H1 (cell line): Measurements from ENCODE around the gene JPT1. TPM values are rescaled to one million over a fixed set of nuclear protein-coding genes. Genes with fewer than 3 reads are reported as not detected.
"Not testable (repeated sequence)": the region's sequence is repeated elsewhere in the genome, so short reads cannot be mapped to it uniquely, and the experiment has no call there.

ENCODE experiments used
- CTCF ChIA-PET: fragments of 300-600 bp; sonication (Branson Sonifier 250); formaldehyde crosslinking; loops from one replicate; lab custom pipeline; 2021; ENCODE audit not compliant: partially characterized antibody; lab: Charles Lee
- POLR2A ChIA-PET: fragments of 300-600 bp; sonication (Branson Sonifier 250); formaldehyde crosslinking; loops from one replicate; lab custom pipeline; 2021; ENCODE audit warnings: inconsistent platforms; ENCODE audit not compliant: partially characterized antibody; lab: Charles Lee
- DNase-seq, 2 experiments: peaks; one replicate each; pipeline versions ENCODE4 v3.0.0 to v3.0.0-alpha.2; 2010 to 2022; ENCODE audit warnings: low spot score in 2 of 2, low read depth in 1 of 2, mixed read lengths in 1 of 2
- FAIRE-seq: peaks from 2 replicates; lab custom pipeline; 2011; peaks lifted over from hg19 to GRCh38; lab: Jason Lieb, UNC
- H2AFZ ChIP-seq: 2 replicates; pipeline ENCODE4 v1.8.1; 2012; ENCODE audit warnings: low read length, inconsistent platforms
- H2AK5ac ChIP-seq: 2 replicates; pipeline ENCODE4 v1.6.1; 2013; ENCODE audit warnings: low read depth, low read length
- H2BK120ac ChIP-seq: replicated peaks from 2 replicates; pipeline ENCODE3; 2013; ENCODE audit warnings: low read depth, low read length, inconsistent platforms
- H2BK12ac ChIP-seq: 2 replicates; pipeline ENCODE4 v1.6.1; 2013; ENCODE audit warnings: low read depth, low read length
- H2BK15ac ChIP-seq: 2 replicates; pipeline ENCODE4 v1.6.1; 2013; ENCODE audit warnings: low read length
- H2BK20ac ChIP-seq: 2 replicates; pipeline ENCODE4 v1.6.1; 2013; ENCODE audit warnings: low read length
- H2BK5ac ChIP-seq: 2 replicates; pipeline ENCODE4 v1.6.1; 2013; ENCODE audit warnings: low read depth, low read length
- H3K14ac ChIP-seq: 2 replicates; pipeline ENCODE4 v1.6.1; 2013; ENCODE audit warnings: inconsistent platforms; ENCODE audit not compliant: insufficient read length
- H3K18ac ChIP-seq: 2 replicates; pipeline ENCODE4 v1.6.1; 2013; ENCODE audit warnings: low read length; ENCODE audit errors: extremely low read depth
- H3K23ac ChIP-seq: 2 replicates; pipeline ENCODE4 v1.6.1; 2013; ENCODE audit warnings: inconsistent platforms; ENCODE audit not compliant: insufficient read length
- H3K23me2 ChIP-seq: 2 replicates; pipeline ENCODE4 v1.6.1; 2013; ENCODE audit warnings: low read depth, low read length
- H3K27ac ChIP-seq: 2 replicates; pipeline ENCODE4 v1.6.1; 2011; ENCODE audit warnings: low read depth, low read length, inconsistent platforms
- H3K27me3 ChIP-seq, 4 experiments: replicated peaks in 1 of 4; 1 replicate in 1 of 4; 2 replicates in 3 of 4; pipeline versions ENCODE4 v1.6.1 to v1.8.1; 2011 to 2013; ENCODE audit warnings: low read length in 3 of 4, mild to moderate bottlenecking in 3 of 4, inconsistent platforms in 2 of 4, mixed read lengths in 2 of 4, moderate library complexity in 1 of 4; ENCODE audit not compliant: control insufficient read depth in 3 of 4, insufficient read depth in 3 of 4; ENCODE audit errors: extremely low read depth in 1 of 4
- H3K36me3 ChIP-seq, 4 experiments: 2 replicates each; pipeline versions ENCODE4 v1.6.1 to v1.8.1; 2011 to 2013; ENCODE audit warnings: mild to moderate bottlenecking in 4 of 4, low read length in 3 of 4, moderate library complexity in 2 of 4, control low read depth in 1 of 4, inconsistent platforms in 1 of 4; ENCODE audit not compliant: insufficient read depth in 4 of 4, control insufficient read depth in 2 of 4
- H3K4ac ChIP-seq: replicated peaks from 2 replicates; pipeline ENCODE3; 2013; ENCODE audit warnings: low read length, low read depth, mixed read lengths, inconsistent platforms; ENCODE audit not compliant: insufficient read length
- H3K4me1 ChIP-seq, 4 experiments: replicated peaks in 1 of 4; 1 replicate in 1 of 4; 2 replicates in 3 of 4; pipeline versions ENCODE4 v1.6.1 to v1.8.1; 2011 to 2013; ENCODE audit warnings: low read length in 3 of 4, inconsistent platforms in 2 of 4, mixed read lengths in 1 of 4; ENCODE audit not compliant: insufficient read depth in 4 of 4, control insufficient read depth in 3 of 4
- H3K4me2 ChIP-seq, 2 experiments: 2 replicates each; pipeline versions ENCODE4 v1.6.1 to v1.8.1; 2011 to 2013; ENCODE audit warnings: low read depth in 2 of 2, low read length in 2 of 2, control low read depth in 1 of 2, inconsistent platforms in 1 of 2, mild to moderate bottlenecking in 1 of 2; ENCODE audit not compliant: insufficient read depth in 1 of 2
- H3K4me3 ChIP-seq, 4 experiments: fragments of 200-600, 300-600 bp in 1 of 4; sonication (generic), shearing (Covaris generic), sonication (Bioruptor Twin) in 1 of 4; 2 replicates each; pipeline versions ENCODE4 v1.5.1 to v1.8.1; 2011 to 2016; ENCODE audit warnings: low read length in 4 of 4, low read depth in 3 of 4, control low read depth in 2 of 4, inconsistent platforms in 2 of 4, mild to moderate bottlenecking in 2 of 4, mixed read lengths in 1 of 4, moderate library complexity in 1 of 4; ENCODE audit not compliant: insufficient read depth in 2 of 4; ENCODE audit errors: extremely low read depth in 1 of 4
- H3K56ac ChIP-seq: replicated peaks from 2 replicates; pipeline ENCODE3; 2013; ENCODE audit warnings: low read depth, mild to moderate bottlenecking, mixed read lengths, low read length, inconsistent platforms; ENCODE audit not compliant: insufficient read length
- H3K79me1 ChIP-seq: 2 replicates; pipeline ENCODE4 v1.6.1; 2013; ENCODE audit warnings: low read depth, low read length, control low read depth
- H3K79me2 ChIP-seq, 2 experiments: 2 replicates each; pipeline versions ENCODE4 v1.6.1 to v1.8.1; 2012 to 2013; ENCODE audit warnings: low read length in 2 of 2, mild to moderate bottlenecking in 2 of 2, inconsistent platforms in 1 of 2; ENCODE audit not compliant: insufficient read depth in 2 of 2, control insufficient read depth in 1 of 2
- H3K9ac ChIP-seq, 4 experiments: replicated peaks in 1 of 4; 1 replicate in 1 of 4; 2 replicates in 3 of 4; pipeline versions ENCODE4 v1.6.1 to v1.8.1; 2011 to 2013; ENCODE audit warnings: low read depth in 3 of 4, low read length in 3 of 4, control low read depth in 2 of 4, mild to moderate bottlenecking in 2 of 4, moderate library complexity in 2 of 4, inconsistent platforms in 1 of 4; ENCODE audit errors: extremely low read depth in 1 of 4
- H3K9me3 ChIP-seq, 2 experiments: 2 replicates each; pipeline versions ENCODE4 v1.6.1 to v1.8.1; 2012 to 2013; ENCODE audit warnings: mild to moderate bottlenecking in 2 of 2, moderate library complexity in 2 of 2, control low read depth in 1 of 2, inconsistent platforms in 1 of 2, low read depth in 1 of 2, low read length in 1 of 2, mixed read lengths in 1 of 2; ENCODE audit not compliant: insufficient read depth in 2 of 2
- H4K20me1 ChIP-seq, 2 experiments: replicated peaks in 1 of 2; 2 replicates each; pipeline versions ENCODE3 to v1.8.1; 2011 to 2013; ENCODE audit warnings: inconsistent platforms in 2 of 2, low read length in 2 of 2, mild to moderate bottlenecking in 1 of 2; ENCODE audit not compliant: insufficient read depth in 2 of 2, control insufficient read depth in 1 of 2
- H4K5ac ChIP-seq: 2 replicates; pipeline ENCODE4 v1.6.1; 2013; ENCODE audit warnings: low read length, low read depth, mixed read lengths, inconsistent platforms; ENCODE audit not compliant: insufficient read length
- H4K8ac ChIP-seq: 2 replicates; pipeline ENCODE4 v1.8.0; 2013; ENCODE audit warnings: mild to moderate bottlenecking, moderate library complexity, low read length, inconsistent platforms; ENCODE audit not compliant: insufficient read depth; ENCODE audit errors: extremely low read depth
- H4K91ac ChIP-seq: replicated peaks from 2 replicates; pipeline ENCODE3; 2013; ENCODE audit warnings: low read length, mixed read lengths, inconsistent platforms; ENCODE audit not compliant: insufficient read length
- WGBS, 2 experiments: shearing (Covaris generic) in 1 of 2; methylation state at CpG; one replicate each; pipeline versions ENCODE4 v1.1.6 to v1.1.7; 2013 to 2015; ENCODE audit warnings: low lambda C conversion rate in 2 of 2, mixed read lengths in 2 of 2, inconsistent platforms in 1 of 2, low coverage in 1 of 2, missing lambda C conversion rate in 1 of 2; ENCODE audit not compliant: insufficient replicate concordance in 2 of 2, insufficient coverage in 1 of 2, insufficient read length in 1 of 2; ENCODE audit errors: extremely low coverage in 1 of 2, missing lambda C conversion rate in 1 of 2; 5-methylcytosine and 5-hydroxymethylcytosine counted together
- polyA plus RNA-seq, 7 experiments: library from polyadenylated mRNA; depleted of rRNA in 3 of 7; stranded (reverse) in 5 of 7; unstranded in 2 of 7; fragments of >200 nt in 5 of 7; fragments of 200-250 nt in 2 of 7; gene quantifications; 1 replicate in 5 of 7; 2 replicates in 1 of 7; 4 replicates in 1 of 7; pipeline versions ENCODE4 v1.2.1 to v1.2.3, GENCODE V29; 2011 to 2013; ENCODE audit warnings: missing spikeins in 2 of 7, mixed read lengths in 2 of 7
- total RNA-seq: library from RNA; stranded (reverse); fragmentation: NEBNext Ultra II Directional; extraction: Animal tissue kit (Norgen Biotek cat#: 25700); gene quantifications from 2 replicates; pipeline ENCODE4 v1.2.1, GENCODE V29; 2021

JPT1 gene
- total and polyA plus RNA-seq, 2 of the 8 experiments (the other 6 are each of a cell fraction or from before 2014, with no cell fraction given): 154 to 369 TPM

- not testable (repeated sequence) for H2BK15ac ChIP-seq, H3K79me1 ChIP-seq, H4K20me1 ChIP-seq, H4K91ac ChIP-seq, H3K14ac ChIP-seq, H3K23me2 ChIP-seq, H3K27me3 ChIP-seq, H2BK5ac ChIP-seq, H4K5ac ChIP-seq, H3K9me3 ChIP-seq, H3K9ac ChIP-seq, H3K27ac ChIP-seq, H3K4me3 ChIP-seq, H3K18ac ChIP-seq, H3K4me2 ChIP-seq, H2BK120ac ChIP-seq, DNase-seq, H3K23ac ChIP-seq, H2AFZ ChIP-seq, H2BK20ac ChIP-seq, H2BK12ac ChIP-seq, FAIRE-seq, H3K4ac ChIP-seq, H2AK5ac ChIP-seq, H4K8ac ChIP-seq, H3K4me1 ChIP-seq, H3K79me2 ChIP-seq, H3K56ac ChIP-seq
- H3K36me3 ChIP-seq: peaks cover 8 to 71% (median 30%) of the 10 kb centered on the region in 4 experiments
- WGBS, 2 experiments: 95% methylated on average over 9 of the region's 9 CpGs; no CpG with 5 or more reads in 1 of the 2 experiments
- ChIA-PET CTCF (interaction anchor here (1.2 to 1.6 kb wide), 2 partner anchors 23 to 64 kb away, joined by 3 to 10 read pairs; no protein-coding TSS in a partner anchor), POLR2A (interaction anchor here (0.6 to 4.9 kb wide), 11 partner anchors 8 to 78 kb away, joined by 3 to 29 read pairs (median 6); partner anchors contain the start of gene JPT1)
Measured at GRCh38 chr17:75137762-75138161, 16.6 kb downstream of the JPT1 start.
